ENCODE measurements around the gene SCAMP4. TPM values are rescaled to one million over a fixed set of nuclear protein-coding genes. Genes with fewer than 3 reads are reported as not detected.

The SCAMP4 gene, protein sequence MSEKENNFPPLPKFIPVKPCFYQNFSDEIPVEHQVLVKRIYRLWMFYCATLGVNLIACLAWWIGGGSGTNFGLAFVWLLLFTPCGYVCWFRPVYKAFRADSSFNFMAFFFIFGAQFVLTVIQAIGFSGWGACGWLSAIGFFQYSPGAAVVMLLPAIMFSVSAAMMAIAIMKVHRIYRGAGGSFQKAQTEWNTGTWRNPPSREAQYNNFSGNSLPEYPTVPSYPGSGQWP
- polyA plus RNA-seq (2011; rRNA removed) = 7.6 and 11.9 TPM in 2 replicates
- polyA plus RNA-seq (2012; cell fraction: cytosol; rRNA removed) = 30.6 and 45.0 TPM in 2 replicates
- polyA plus RNA-seq (2012; cell fraction: nucleus; rRNA removed) = 52.5 and 89.2 TPM in 2 replicates
- polyA plus RNA-seq (2017; fragmentation: RNase III; extraction: RNeasy Plus Mini Kit Qiagen cat#74134 plus additional on column Dnase treatment) = 60.9 to 63.4 TPM (median 63.0 TPM) in 3 replicates
- 7.4 and 13.4 TPM in 2 replicates for polyA minus RNA-seq (2011; rRNA and poly(A)+ RNA removed)

DNA sequence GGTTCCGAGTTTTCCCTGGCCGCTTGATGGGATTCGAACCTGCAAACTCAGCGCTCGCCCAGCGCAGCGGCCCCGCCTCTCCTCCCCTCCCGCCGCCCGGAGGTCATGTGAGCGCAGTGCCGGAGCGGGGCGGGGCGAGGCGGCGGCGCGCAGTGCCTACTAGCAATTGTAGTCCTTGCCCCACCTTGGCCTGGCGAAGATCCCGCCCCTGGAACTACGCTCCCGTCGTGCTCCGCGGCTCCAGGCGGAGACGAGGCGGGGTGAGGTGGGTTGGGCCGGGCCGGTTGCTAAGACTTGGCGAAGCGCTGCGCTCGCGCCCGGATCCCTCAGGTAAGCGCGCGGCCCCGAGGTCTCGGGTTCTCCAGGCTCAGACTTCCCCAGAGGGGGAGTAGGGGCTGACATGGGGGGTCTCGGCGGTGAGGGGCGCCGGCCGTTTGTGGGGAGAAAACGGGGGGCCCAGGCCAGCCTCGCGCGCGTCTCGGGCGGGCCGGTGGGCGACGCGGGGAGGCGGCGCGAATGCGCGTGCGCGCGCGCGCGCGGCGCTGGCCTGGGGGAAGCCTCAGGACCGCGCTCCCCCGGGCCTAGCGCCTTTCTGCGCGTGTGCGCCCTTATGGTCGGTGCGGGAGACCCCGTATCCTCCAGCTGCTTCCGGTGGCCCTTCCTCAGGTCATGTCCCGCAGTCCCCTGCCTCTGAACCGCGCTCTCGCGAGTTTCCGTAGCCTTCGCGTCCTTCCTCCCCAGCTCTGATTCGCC is at the start of gene SCAMP4, which contains the start of gene ADAT3:
Gene SCAMP4 (plus strand): TSS at position 290 of the 753 bp plus-strand sequence. CDS start 9,621 bp downstream, outside the sequence.
Gene ADAT3 (plus strand): TSS at position 290 of the 753 bp plus-strand sequence. CDS start 6,649 bp downstream, outside the sequence.
- ChIA-PET POLR2A (interaction anchor here (1.0 kb wide), 1 partner anchor 8 kb away, joined by 3 read pairs; no protein-coding TSS in a partner anchor), CTCF (interaction anchor here (1.0 kb wide), 1 partner anchor 8 kb away, joined by 3 read pairs; no protein-coding TSS in a partner anchor)
- Histone ChIP-seq H3K4me3 (peak within 1 kb of the TSS; percentile 65), H3K4me1 (peaks cover 15% of the 10 kb centered on the region; the same call in 1 of the 3 replicates), H3K27ac (peak within 1 kb of the TSS; percentile 95 to 98), H3K9me3 (no peaks in the 10 kb centered on the region), H3K4me2 (peak within 1 kb of the TSS; percentile 96)
- DNase-seq (ENCODE audit: low read depth in 1 of 2, low spot score in 1 of 2) (peak; percentile 84 to 99), FAIRE-seq (no peak), ATAC-seq (peak; percentile 97)
- TF ChIP-seq HOXB5 (CRISPR knock-in tag; IDR thresholded peaks at IDR 0.05) = 0 out of 2 replicates have a peak, but pooled peaks have one; percentile 49
- peak; percentile 90; the same call in 1 of the 2 replicates for TF ChIP-seq MAZ (IDR thresholded peaks at IDR 0.05; ENCODE audit: borderline replicate concordance, low read depth, low read length)
- TF ChIP-seq, protein P1, sequence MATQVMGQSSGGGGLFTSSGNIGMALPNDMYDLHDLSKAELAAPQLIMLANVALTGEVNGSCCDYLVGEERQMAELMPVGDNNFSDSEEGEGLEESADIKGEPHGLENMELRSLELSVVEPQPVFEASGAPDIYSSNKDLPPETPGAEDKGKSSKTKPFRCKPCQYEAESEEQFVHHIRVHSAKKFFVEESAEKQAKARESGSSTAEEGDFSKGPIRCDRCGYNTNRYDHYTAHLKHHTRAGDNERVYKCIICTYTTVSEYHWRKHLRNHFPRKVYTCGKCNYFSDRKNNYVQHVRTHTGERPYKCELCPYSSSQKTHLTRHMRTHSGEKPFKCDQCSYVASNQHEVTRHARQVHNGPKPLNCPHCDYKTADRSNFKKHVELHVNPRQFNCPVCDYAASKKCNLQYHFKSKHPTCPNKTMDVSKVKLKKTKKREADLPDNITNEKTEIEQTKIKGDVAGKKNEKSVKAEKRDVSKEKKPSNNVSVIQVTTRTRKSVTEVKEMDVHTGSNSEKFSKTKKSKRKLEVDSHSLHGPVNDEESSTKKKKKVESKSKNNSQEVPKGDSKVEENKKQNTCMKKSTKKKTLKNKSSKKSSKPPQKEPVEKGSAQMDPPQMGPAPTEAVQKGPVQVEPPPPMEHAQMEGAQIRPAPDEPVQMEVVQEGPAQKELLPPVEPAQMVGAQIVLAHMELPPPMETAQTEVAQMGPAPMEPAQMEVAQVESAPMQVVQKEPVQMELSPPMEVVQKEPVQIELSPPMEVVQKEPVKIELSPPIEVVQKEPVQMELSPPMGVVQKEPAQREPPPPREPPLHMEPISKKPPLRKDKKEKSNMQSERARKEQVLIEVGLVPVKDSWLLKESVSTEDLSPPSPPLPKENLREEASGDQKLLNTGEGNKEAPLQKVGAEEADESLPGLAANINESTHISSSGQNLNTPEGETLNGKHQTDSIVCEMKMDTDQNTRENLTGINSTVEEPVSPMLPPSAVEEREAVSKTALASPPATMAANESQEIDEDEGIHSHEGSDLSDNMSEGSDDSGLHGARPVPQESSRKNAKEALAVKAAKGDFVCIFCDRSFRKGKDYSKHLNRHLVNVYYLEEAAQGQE (IDR thresholded peaks at IDR 0.05) = peak; percentile 83
- TF ChIP-seq JUN (IDR thresholded peaks at IDR 0.05) = peak; percentile 46 to 79; a peak in 4 of 5 replicates
- peak; percentile 91 for TF ChIP-seq CHD2 (IDR thresholded peaks at IDR 0.05; ENCODE audit: low read length, partially characterized antibody)
- TF ChIP-seq MAFK (IDR thresholded peaks at IDR 0.05; ENCODE audit: partially characterized antibody) = peak; percentile 42
- TF ChIP-seq, protein P2, sequence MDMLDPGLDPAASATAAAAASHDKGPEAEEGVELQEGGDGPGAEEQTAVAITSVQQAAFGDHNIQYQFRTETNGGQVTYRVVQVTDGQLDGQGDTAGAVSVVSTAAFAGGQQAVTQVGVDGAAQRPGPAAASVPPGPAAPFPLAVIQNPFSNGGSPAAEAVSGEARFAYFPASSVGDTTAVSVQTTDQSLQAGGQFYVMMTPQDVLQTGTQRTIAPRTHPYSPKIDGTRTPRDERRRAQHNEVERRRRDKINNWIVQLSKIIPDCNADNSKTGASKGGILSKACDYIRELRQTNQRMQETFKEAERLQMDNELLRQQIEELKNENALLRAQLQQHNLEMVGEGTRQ (IDR thresholded peaks at IDR 0.05) = peak; percentile 86
- TF ChIP-seq HOXA7 (CRISPR knock-in tag; IDR thresholded peaks at IDR 0.05) = no peak
- TF ChIP-seq, protein P3, sequence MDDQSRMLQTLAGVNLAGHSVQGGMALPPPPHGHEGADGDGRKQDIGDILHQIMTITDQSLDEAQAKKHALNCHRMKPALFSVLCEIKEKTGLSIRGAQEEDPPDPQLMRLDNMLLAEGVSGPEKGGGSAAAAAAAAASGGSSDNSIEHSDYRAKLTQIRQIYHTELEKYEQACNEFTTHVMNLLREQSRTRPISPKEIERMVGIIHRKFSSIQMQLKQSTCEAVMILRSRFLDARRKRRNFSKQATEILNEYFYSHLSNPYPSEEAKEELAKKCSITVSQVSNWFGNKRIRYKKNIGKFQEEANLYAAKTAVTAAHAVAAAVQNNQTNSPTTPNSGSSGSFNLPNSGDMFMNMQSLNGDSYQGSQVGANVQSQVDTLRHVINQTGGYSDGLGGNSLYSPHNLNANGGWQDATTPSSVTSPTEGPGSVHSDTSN (IDR thresholded peaks at IDR 0.05) = peak; percentile 85
- TF ChIP-seq FOSL2 (IDR thresholded peaks at IDR 0.05) = no peak
- no peak for TF ChIP-seq FOSL2 (CRISPR knock-in tag; IDR thresholded peaks at IDR 0.05)
- TF ChIP-seq, protein P4, sequence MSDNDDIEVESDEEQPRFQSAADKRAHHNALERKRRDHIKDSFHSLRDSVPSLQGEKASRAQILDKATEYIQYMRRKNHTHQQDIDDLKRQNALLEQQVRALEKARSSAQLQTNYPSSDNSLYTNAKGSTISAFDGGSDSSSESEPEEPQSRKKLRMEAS (IDR thresholded peaks at IDR 0.05) = peak; percentile 56; the same call in 1 of the 2 replicates
- TF ChIP-seq ZSCAN20 (CRISPR knock-in tag; IDR thresholded peaks at IDR 0.05) = no peak
- peak; percentile 71; the same call in 1 of the 2 replicates for TF ChIP-seq PHF8 (IDR thresholded peaks at IDR 0.05; ENCODE audit: borderline replicate concordance, low read depth)
- 2% methylated on average over 19 of the region's 92 CpGs for WGBS (ENCODE audit: missing lambda C conversion rate)

DNA sequence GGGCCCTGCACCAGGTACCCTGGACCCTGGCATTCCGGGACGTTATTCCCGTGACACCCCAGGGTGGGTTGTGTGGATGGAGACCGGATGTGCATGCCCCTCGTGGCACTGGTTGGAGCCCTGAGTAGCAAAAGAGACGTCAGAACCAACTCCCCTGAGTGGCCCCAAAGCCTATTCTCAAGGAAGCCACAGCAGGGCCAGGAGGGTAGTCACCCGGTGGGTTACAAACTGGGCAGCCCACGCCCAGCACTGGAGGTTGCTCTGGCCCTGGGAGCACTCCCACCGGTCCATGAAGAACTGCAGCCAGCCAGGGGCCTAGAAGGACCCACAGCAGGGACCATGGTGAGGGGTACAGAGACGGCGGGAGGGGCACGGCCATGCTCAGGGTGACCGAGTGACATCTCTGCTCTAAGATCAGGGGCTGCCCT is 49.4 kb upstream of the SCAMP4 start:
- FAIRE-seq (no peak), DNase-seq (ENCODE audit: low read depth in 1 of 2, low spot score in 1 of 2) (no peak), ATAC-seq (peak in 1 of 2 experiments; percentile 1; a peak in 2 of 6 replicates)
- Histone ChIP-seq H3K4me2 (peak overlapping the region; percentile 99), H3K9me3 (no peaks in the 10 kb centered on the region), H3K4me3 (0 out of 3 replicates have a peak overlapping the region, but pooled peaks have one; percentile 31), H3K4me1 (peaks cover 84% of the 10 kb centered on the region), H3K27ac (peak overlapping the region; percentile 75 to 100)
- POLR2A ChIA-PET = interaction anchor here (0.6 to 1.0 kb wide), 2 partner anchors 9 to 10 kb away, joined by 3 read pairs; no protein-coding TSS in a partner anchor
- CTCF ChIA-PET = interaction anchor here (1.4 to 7.4 kb wide), 3 partner anchors 9 to 17 kb away, joined by 4 to 60 read pairs (median 5); no protein-coding TSS in a partner anchor
- WGBS (ENCODE audit: missing lambda C conversion rate) = 0% methylated on average over 1 of the region's 13 CpGs
- TF ChIP-seq, protein P5, sequence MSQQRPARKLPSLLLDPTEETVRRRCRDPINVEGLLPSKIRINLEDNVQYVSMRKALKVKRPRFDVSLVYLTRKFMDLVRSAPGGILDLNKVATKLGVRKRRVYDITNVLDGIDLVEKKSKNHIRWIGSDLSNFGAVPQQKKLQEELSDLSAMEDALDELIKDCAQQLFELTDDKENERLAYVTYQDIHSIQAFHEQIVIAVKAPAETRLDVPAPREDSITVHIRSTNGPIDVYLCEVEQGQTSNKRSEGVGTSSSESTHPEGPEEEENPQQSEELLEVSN (IDR thresholded peaks at IDR 0.05; ENCODE audit: borderline replicate concordance, low read depth) = no peak
- no peak for TF ChIP-seq BHLHE40 (IDR thresholded peaks at IDR 0.05; ENCODE audit: low read depth, low read length)
- TF ChIP-seq, protein P6, sequence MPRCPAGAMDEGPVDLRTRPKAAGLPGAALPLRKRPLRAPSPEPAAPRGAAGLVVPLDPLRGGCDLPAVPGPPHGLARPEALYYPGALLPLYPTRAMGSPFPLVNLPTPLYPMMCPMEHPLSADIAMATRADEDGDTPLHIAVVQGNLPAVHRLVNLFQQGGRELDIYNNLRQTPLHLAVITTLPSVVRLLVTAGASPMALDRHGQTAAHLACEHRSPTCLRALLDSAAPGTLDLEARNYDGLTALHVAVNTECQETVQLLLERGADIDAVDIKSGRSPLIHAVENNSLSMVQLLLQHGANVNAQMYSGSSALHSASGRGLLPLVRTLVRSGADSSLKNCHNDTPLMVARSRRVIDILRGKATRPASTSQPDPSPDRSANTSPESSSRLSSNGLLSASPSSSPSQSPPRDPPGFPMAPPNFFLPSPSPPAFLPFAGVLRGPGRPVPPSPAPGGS (IDR thresholded peaks at IDR 0.05) = no peak
- TF ChIP-seq ZC3H11A (IDR thresholded peaks at IDR 0.05) = no peak
- TF ChIP-seq, protein P4 (IDR thresholded peaks at IDR 0.05) = no peak
- TF ChIP-seq HOXA7 (CRISPR knock-in tag; IDR thresholded peaks at IDR 0.05) = no peak
- TF ChIP-seq, protein P7, sequence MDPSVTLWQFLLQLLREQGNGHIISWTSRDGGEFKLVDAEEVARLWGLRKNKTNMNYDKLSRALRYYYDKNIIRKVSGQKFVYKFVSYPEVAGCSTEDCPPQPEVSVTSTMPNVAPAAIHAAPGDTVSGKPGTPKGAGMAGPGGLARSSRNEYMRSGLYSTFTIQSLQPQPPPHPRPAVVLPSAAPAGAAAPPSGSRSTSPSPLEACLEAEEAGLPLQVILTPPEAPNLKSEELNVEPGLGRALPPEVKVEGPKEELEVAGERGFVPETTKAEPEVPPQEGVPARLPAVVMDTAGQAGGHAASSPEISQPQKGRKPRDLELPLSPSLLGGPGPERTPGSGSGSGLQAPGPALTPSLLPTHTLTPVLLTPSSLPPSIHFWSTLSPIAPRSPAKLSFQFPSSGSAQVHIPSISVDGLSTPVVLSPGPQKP (IDR thresholded peaks at IDR 0.05; ENCODE audit: low read depth, low read length) = no peak

Data from A549 (cell line).